HuH-7 (cell line): Measurements from ENCODE around the gene KRTAP5-6.
A peak's percentile ranks its signal among the peaks of the same experiment; 100 is the strongest.

Experiments used
- DNase-seq: peaks from one replicate; pipeline ENCODE4 v3.0.0; 2011; ENCODE audit warnings: low spot score

The KRTAP5-6 gene

GRCh38 chr11:1696608-1697570 is at the start of gene KRTAP5-6:
TSS of gene KRTAP5-6 (plus strand) at chr11:1697195. CDS start at chr11:1697246, 51 bp downstream.
- no peak for DNase-seq

DNA sequence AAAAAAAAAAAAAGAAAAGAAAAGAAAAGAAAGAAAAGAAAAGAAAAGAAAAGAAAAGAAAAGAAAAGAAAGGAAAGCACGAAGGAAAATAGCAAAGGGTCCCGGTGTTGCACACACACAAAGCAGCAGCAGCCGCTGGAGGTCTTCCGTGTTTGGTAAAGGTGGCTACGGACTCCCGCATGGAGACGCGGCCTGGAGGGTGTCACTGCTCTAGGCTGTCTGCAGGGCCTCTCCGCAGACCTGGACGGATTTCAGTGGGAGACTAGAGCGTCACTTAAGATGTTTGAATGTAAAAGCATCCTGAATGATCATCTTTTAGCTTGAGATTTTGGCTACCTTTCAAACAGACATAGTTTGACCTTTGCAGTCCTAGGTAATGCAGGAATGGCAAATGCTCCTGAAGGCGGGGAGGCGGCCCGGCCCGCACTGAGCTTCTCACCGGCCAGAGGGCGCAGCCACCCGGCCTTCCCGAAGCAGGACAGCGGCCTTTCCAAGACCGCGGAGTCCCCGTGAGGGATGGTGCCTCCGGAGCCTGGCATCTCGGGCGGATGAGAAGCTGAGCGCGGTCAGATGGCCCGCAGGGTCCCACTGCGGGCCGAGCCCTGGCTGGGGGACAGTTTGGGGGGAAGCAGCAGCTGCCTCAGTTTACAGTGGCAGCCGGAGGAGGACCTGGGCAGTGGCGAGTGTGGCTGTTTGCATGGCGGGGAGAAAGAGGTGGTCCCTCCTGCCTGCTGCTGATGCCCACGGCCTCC is 48.9 kb upstream of the KRTAP5-6 start:
- DNase-seq: no peak

GRCh38 chr11:1648653-1649420 is 48.2 kb upstream of the KRTAP5-6 start:
- no peak for DNase-seq

GRCh38 chr11:1650034-1650917 is 46.7 kb upstream of the KRTAP5-6 start:
- no peak for DNase-seq

DNA sequence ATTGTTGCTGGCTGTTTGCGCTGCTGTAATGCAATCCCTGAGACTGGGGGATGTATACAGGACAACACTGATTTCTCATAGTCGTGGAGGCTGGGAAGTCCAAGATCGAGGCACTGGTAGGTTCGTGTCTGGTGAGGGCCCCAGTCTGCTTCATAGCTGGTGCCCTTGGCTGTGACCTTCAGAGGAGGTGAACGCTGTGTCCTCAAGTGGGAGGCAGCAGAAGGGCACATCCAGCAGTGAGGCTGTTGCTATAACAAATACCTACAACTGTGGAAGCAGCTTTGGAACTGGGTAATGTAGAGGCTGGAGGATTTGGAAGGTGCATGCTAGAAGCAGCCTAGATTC is 46.1 kb upstream of the KRTAP5-6 start:
- DNase-seq: no peak

GRCh38 chr11:1651411-1651980 is 45.5 kb upstream of the KRTAP5-6 start:
- DNase-seq: no peak

DNA sequence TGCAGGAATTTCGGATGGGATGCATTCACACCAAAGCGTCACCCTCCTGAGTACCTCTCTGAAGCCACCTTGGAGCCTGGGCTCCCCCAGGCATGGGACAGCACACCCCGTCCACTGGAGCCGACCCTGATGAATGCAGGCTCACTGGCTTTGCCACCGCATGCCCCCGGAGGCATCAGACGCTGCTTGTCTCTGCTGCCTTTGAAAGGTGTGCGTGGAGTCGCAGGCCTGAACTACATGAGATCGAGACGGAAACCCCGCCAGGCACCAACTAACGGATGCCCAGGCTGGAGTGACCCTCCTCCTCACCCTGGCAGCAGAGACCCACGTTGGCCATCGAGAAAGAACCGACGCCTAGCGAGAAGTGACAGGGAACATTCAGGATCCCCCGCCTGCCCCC is 45.0 kb upstream of the KRTAP5-6 start:
- no peak for DNase-seq

GRCh38 chr11:1652442-1652770 is 44.6 kb upstream of the KRTAP5-6 start:
- DNase-seq: no peak

DNA sequence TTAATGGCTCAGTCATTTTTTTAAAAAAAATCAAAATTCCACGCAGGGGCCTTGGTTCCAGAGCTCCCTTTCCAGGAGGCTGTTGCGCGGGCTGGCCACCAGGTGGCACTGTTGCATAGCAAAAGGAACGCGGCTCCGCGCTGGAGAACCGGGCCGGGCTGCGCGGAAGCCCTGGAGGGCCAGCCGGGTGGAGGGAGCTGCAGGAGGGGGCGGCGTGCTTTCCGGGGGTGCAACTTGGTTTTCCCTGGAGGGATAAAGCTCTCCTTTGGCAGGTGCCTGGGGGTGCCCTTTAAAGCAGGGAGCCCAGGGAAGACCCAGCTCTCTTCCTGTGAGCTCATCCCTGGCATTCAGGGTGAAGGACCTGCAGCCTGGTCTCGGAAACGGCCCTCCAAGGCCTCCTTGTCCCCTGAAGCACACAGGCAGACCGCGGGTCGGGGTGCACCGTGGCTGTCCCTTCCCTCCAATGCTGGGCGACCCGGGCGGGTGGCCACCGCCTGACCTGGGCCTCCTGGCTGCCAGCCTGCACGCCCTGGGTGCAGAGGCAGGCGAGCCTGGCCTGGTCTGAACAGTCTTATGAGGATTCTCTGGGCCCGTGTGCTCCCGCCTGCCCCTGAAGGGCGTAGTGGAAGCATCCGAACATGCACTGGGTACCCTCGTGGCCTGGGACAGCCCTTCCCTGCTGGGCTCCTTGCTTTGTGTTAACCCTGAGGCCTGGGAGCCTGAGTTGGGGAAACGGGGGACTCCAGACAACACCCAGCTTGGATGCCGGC is 44.0 kb upstream of the KRTAP5-6 start:
- peak; percentile 95 for DNase-seq

GRCh38 chr11:1653541-1654387 is 43.2 kb upstream of the KRTAP5-6 start:
- peak; percentile 66 for DNase-seq

DNA sequence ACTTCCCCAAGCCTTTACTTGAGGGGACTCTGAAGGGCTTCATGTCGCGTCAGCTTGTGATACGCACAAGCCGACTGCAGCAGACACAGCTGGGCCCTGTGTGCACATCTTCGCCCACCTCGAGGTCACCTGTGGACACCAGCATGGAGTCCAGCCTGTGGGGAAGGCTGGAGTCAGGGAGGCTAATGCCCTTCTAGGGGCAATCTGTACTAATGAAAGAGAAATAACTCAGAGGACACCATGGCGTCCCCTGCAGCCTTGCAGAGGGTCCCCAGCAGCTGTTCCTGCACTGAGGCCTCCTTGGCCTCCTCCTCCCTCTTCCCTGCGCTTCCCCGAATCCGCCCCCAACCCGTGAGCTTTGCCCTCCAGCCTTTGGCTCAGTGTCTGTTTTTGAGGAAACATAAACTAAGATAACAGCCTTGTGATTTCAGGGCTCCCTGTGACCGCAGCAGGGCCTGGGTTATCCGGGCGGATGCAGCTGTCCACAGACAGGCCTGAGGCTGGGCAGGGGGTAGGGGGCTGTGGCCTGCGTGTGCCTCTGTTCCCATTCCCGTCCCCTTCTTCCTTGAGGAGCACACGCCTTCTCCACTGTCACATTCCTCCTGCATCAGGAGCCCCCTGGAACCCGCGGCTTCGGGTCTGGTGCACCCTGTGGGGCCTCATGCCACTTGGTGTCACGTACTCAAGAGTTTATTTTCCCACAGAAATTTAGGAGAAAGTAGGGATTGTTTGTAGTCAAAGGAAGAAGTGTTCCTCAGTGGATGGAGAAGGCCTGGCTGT is 42.4 kb upstream of the KRTAP5-6 start:
- DNase-seq: no peak

DNA sequence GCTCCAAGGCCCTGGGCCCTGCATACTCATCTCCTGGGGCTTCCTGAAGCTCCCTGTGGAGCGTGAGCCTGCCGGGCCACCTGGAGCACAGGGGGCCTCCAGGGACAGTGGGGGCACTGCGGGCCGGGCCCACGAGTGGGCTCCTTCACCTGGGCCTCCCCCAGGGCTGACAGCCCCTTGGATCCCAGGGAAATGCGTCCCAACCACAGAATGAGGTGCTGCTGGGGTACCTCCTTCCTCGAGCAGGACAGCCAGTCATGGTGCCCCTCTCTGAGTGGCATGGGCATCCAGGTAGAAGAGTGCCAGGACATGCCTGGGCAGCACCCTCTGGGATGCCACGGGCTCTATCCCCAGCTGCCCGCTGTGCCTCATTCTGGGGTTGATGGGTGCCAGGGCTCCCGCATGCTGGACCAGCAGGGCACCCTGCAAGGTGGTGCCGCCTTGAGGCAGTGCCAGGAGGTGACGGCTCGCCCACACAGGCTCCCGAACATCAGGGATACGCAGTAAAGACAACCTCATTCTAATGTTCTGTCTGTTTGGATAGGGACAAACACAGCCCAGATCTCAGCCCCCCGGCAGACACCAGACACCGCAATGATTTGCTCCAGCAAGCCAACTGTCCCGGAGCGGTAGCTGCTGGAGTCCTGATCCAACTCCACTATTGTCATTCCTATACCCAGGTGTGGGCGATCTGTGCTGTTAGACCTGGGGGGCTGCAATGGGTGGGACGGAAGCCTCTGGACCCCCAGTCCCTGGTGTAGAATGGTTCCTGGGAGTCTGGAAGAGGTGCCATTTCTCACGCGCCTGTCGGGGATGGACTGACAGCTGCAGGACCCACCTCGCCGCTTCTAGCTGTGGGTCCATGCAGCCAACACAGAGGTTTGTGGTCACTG is 41.6 kb upstream of the KRTAP5-6 start:
- DNase-seq: no peak

GRCh38 chr11:1656061-1656441 is 40.9 kb upstream of the KRTAP5-6 start:
- no peak for DNase-seq

DNA sequence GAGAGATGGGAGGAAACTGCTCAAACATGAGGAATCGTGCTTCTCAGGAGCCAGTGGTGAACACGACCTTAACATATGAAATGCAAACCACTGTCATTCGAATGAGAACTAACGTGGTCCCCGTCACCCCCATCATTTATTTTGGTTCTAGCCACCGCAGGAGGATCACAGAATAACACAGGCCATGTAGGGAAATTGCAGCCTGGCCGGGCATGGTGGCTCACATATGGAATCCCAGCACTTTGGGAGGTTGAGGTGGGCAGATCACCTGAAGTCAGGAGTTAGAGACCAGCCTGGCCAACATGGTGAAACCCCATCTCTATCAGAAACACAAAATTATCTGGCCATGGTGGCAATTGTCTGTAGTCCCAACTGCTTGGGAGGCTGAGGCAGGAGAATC is 40.3 kb upstream of the KRTAP5-6 start:
- DNase-seq: no peak

DNA sequence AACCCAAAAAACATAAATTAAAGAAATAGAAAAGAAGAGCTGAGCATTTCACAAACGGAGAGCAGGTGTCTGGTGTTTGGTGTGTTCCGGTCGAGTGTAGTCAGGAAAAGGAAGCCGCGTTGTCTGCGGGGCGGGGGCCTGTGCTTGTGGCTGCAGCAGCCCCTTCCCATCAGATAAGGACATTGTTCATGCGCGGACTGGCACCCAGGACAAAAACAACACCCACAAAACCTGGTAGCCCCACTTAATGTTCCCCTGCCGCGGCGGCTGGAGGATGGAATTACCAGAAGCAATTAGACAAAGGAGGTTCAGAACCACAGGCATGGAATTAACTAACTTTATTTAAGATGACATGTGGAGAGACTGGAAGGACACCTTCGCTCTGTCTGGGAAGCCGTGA is 37.5 kb upstream of the KRTAP5-6 start:
- DNase-seq: no peak

DNA sequence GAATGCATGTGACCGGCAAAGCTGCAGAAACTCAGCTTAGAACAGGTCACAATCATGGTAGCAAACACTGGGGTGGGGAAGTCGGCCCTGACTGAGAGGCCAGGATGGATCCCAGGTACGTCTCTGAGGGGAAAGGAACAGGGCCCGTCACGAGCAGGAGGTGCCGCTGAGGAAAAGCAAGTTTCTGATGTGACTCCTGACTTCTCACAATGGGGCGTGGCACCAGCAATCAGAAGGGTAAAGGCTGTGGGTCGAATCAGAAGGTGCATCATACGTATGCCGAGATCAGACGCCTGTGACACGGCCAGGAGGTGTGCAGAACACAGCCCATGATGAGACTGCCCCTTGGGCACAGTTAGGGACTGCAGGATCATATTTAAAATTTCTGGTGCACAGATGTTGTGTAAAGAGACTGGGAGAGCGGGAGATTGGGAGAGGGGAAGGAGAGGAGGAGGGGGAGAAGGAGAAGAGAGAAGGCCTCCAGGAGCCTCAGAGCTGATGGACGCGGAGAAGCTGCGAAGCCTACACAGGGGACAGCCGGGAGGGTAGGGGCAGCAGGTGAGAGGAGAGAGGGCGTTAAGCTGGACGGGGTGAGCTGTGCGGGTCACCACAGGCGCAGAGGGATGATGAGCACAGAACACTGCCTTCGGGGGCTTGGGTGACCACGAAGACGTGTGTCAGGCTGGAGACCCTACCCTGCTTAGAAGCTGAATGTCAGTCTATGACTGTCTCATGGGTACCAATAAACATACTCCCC is 36.7 kb upstream of the KRTAP5-6 start:
- no peak for DNase-seq
